K562 (cell line): ENCODE results near the gene AP4S1. TPM values are rescaled to one million over a fixed set of nuclear protein-coding genes. Genes with fewer than 3 reads are reported as not detected.

Experiments
- CBX2 ChIP-seq: fragments of 200-600 bp; sonication (generic); IDR thresholded peaks from one replicate; pipeline ENCODE4 v1.6.1; 2012; ENCODE audit warnings: mild to moderate bottlenecking, low read length, inconsistent platforms; ENCODE audit not compliant: insufficient read depth, poor library complexity, severe bottlenecking
- DLX4 ChIP-seq: fragments of 250-450 bp; sonication (Bioruptor Pico); IDR thresholded peaks from 2 replicates; pipeline ENCODE4 v1.6.1; 2021; ENCODE audit warnings: mild to moderate bottlenecking
- EZH2 ChIP-seq: IDR thresholded peaks from 2 replicates; pipeline ENCODE4 v1.6.1; 2012; ENCODE audit warnings: low read depth, mild to moderate bottlenecking, inconsistent platforms, low read length, borderline replicate concordance
- HDAC1 ChIP-seq, 2 experiments: fragments of 450-650 bp; IDR thresholded peaks; 2 replicates each; pipeline ENCODE4 v1.6.1; 2016 to 2017; ENCODE audit warnings: inconsistent platforms in 1 of 2, mild to moderate bottlenecking in 1 of 2, moderate library complexity in 1 of 2
- ID3 ChIP-seq, 2 experiments: fragments of 250-450 bp in 1 of 2; fragments of 450-650 bp in 1 of 2; sonication (Bioruptor Pico) in 1 of 2; IDR thresholded peaks; 2 replicates each; pipeline versions ENCODE4 v1.6.1 to v1.8.0; 2016 to 2021; ENCODE audit warnings: mild to moderate bottlenecking in 2 of 2, moderate library complexity in 2 of 2, missing compliant biosample characterization in 1 of 2, missing genetic modification characterization in 1 of 2
- IFI16 ChIP-seq: fragments of 250-450 bp; sonication (Bioruptor Pico); IDR thresholded peaks from 2 replicates; pipeline ENCODE4 v2.1.2; 2022; ENCODE audit warnings: mild to moderate bottlenecking, inconsistent platforms
- IRF1 ChIP-seq: sonication (generic); formaldehyde crosslinking; IDR thresholded peaks from 2 replicates; pipeline ENCODE4 v1.8.0; 2022; ENCODE audit warnings: missing genetic modification reagents, mild to moderate bottlenecking, borderline replicate concordance
- MTA2 ChIP-seq: fragments of 450-650 bp; IDR thresholded peaks from 2 replicates; pipeline ENCODE4 v1.6.1; 2016; ENCODE audit warnings: low read depth
- NFE2 ChIP-seq: IDR thresholded peaks from 2 replicates; pipeline ENCODE4 v1.6.1; 2014; ENCODE audit warnings: antibody characterized with exemption, low read depth
- PTTG1 ChIP-seq: fragments of 450-650 bp; IDR thresholded peaks from 2 replicates; pipeline ENCODE4 v1.6.1; 2016; ENCODE audit warnings: low read depth, mild to moderate bottlenecking, missing genetic modification characterization, missing compliant biosample characterization
- SMAD1 ChIP-seq: fragments of 150-350 bp; IDR thresholded peaks from 2 replicates; pipeline ENCODE4 v1.6.1; 2014; ENCODE audit warnings: low read length, low read depth; ENCODE audit not compliant: partially characterized antibody
- SPI1 ChIP-seq: IDR thresholded peaks from 2 replicates; pipeline ENCODE4 v1.6.1; 2011; ENCODE audit warnings: low read depth, low read length, control low read depth, borderline replicate concordance
- ZBTB33 ChIP-seq: sonication (generic); formaldehyde crosslinking; IDR thresholded peaks from 2 replicates; pipeline ENCODE4 v1.8.1; 2023; ENCODE audit warnings: mild to moderate bottlenecking, missing genetic modification reagents
- ZC3H4 ChIP-seq: sonication (generic); formaldehyde crosslinking; IDR thresholded peaks from 2 replicates; pipeline ENCODE4 v1.9.0; 2021; ENCODE audit warnings: missing genetic modification reagents, borderline replicate concordance
- ZNF253 ChIP-seq: fragments of 250-450 bp; sonication (Bioruptor Pico); conservative IDR thresholded peaks from 2 replicates; pipeline ENCODE4 v1.6.1; 2021; ENCODE audit warnings: mild to moderate bottlenecking
- ZNF57 ChIP-seq: fragments of 450-650 bp; formaldehyde crosslinking; IDR thresholded peaks from 2 replicates; pipeline ENCODE4 v1.4.0; 2020; ENCODE audit warnings: mild to moderate bottlenecking, moderate library complexity
- ZNF589 ChIP-seq: fragments of 200-800 bp; sonication (Bioruptor generic); IDR thresholded peaks from 2 replicates; pipeline ENCODE4 v1.6.1; 2016; ENCODE audit warnings: low read depth, missing genetic modification characterization, missing compliant biosample characterization
- ZNF609 ChIP-seq: sonication (generic); formaldehyde crosslinking; IDR thresholded peaks from 2 replicates; pipeline ENCODE4 v1.8.1; 2023; ENCODE audit warnings: missing genetic modification reagents, mild to moderate bottlenecking, borderline replicate concordance
- ZNF830 ChIP-seq: fragments of 250-450 bp; sonication (Bioruptor Pico); IDR thresholded peaks from 2 replicates; pipeline ENCODE4 v1.5.0; 2021; ENCODE audit warnings: mild to moderate bottlenecking
- polyA plus RNA-seq, 8 experiments: library from polyadenylated mRNA; depleted of rRNA in 4 of 8; stranded (reverse) in 5 of 8; unstranded in 3 of 8; fragments of >200 nt; fragmentation: Nextera tagmentation in 2 of 8; fragmentation: Illumina TruSeq in 1 of 8; extraction: Ambion mirVana in 2 of 8; extraction: Trizol in 1 of 8; gene quantifications; 2 replicates each; pipeline versions ENCODE4 v1.2.1 to v1.2.3, GENCODE V29; 2011 to 2014; ENCODE audit warnings: inconsistent platforms in 1 of 8, missing spikeins in 1 of 8
- total RNA-seq, 7 experiments: library from RNA; depleted of rRNA in 6 of 7; stranded (reverse); fragments of >200 nt in 6 of 7; fragmentation: Illumina TruSeq in 2 of 7; extraction: Trizol in 2 of 7; gene quantifications; 2 replicates each; pipeline versions ENCODE4 v1.2.1 to v1.2.3, GENCODE V29; 2011 to 2021; ENCODE audit warnings: low replicate concordance in 1 of 7

AP4S1 gene
- total and polyA plus RNA-seq, 9 of the 15 experiments (the other 6 are each of a cell fraction or from before 2014, with no cell fraction given): 3.7 to 7.8 (median 5.9) TPM

GRCh38 chr14:31038521-31039166 lies 13.2 kb downstream of the AP4S1 start (continued):
- TF ChIP-seq ID3 (CRISPR knock-in tag; IDR thresholded peaks at IDR 0.05): no peak
- peak; percentile 87 for TF ChIP-seq ID3 (tag; IDR thresholded peaks at IDR 0.05)
- no peak for TF ChIP-seq SPI1
- TF ChIP-seq ZNF57: no peak
- no peak for TF ChIP-seq PTTG1 (tag)
- TF ChIP-seq DLX4: no peak
- TF ChIP-seq MTA2: peak; percentile 63
- no peak for TF ChIP-seq ZC3H4 (CRISPR knock-in tag)
- 0 out of 2 replicates have a peak, but pooled peaks have one; percentile 41 for TF ChIP-seq ZNF589 (CRISPR knock-in tag)
- no peak for TF ChIP-seq IRF1 (CRISPR knock-in tag)
- TF ChIP-seq NFE2: no peak
- no peak for TF ChIP-seq CBX2
- no peak for TF ChIP-seq ZNF830 (CRISPR knock-in tag)
- no peak for TF ChIP-seq SMAD1
- no peak for TF ChIP-seq IFI16 (CRISPR knock-in tag)
- no peak for TF ChIP-seq EZH2
- no peak for TF ChIP-seq ZNF253 (CRISPR knock-in tag)
- TF ChIP-seq ZBTB33: no peak
- TF ChIP-seq ZNF609 (CRISPR knock-in tag): no peak
- TF ChIP-seq HDAC1 (IDR thresholded peaks at IDR 0.05): peak in 1 of 2 experiments; percentile 74; a peak in 2 of 4 replicates
